Measurements from ENCODE around the gene MAPKAP1. TPM values are rescaled to one million over a fixed set of nuclear protein-coding genes. Genes with fewer than 3 reads are reported as not detected.
A peak's percentile ranks its signal among the peaks of the same experiment; 100 is the strongest.

MAPKAP1 gene
- total RNA-seq, 1 donor from 2014 or later: 66.8 TPM

DNA sequence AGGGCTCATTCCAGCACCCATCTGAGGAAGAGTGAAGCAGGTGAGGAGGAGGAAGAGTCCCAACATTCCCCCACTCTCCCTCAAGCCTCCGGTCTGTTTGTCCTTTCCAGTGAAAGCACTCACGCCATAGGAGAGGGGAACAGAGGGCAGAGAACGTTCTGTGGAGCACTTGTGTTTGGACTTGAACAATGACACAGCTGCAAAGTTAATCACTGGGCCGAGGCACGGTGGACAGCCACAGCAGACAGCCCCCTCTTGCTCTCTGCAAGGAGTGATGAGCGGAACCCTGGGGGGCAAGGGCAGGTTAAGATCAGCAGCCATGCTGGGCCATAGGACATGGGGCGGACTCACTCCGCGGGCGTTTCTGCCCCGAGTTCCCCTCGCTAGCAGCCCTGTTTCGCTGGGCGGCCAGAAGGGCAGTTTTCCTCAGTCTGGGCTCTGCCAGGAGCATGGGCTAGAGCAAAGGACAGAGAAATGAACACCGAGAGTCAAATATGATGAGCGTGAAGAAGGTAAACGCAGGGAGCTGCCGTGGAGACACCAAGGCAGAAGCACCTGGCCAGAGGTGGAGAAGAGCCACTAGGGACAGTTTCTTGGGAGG is 259.7 kb downstream of the MAPKAP1 start:
- no peak for DNase-seq

DNA sequence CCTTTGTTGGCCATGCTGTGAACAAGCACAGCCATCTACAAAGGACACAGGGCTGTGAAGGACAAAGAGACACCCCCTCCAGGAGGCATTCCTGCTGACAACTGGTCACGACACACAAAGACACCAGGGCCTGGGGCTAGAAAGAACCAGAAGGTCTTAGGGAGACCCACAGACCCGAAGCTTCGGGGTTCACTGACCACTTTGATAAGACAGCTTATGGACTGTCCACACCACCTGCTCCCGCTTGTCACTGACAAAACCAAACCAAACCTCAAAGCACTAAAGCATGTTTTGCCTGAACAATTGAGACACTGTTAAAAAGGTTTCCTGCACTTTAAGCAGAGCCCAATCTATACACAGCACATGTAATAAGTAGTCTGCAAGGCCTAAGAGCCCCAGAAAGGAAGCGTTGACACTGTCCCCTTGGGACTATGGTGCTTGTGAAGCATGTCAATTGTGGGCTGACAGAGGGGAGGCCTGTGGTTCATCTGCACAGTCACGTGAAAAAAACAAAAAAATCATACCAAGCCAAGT is 260.4 kb downstream of the MAPKAP1 start:
- DNase-seq: peak; percentile 34

DNA sequence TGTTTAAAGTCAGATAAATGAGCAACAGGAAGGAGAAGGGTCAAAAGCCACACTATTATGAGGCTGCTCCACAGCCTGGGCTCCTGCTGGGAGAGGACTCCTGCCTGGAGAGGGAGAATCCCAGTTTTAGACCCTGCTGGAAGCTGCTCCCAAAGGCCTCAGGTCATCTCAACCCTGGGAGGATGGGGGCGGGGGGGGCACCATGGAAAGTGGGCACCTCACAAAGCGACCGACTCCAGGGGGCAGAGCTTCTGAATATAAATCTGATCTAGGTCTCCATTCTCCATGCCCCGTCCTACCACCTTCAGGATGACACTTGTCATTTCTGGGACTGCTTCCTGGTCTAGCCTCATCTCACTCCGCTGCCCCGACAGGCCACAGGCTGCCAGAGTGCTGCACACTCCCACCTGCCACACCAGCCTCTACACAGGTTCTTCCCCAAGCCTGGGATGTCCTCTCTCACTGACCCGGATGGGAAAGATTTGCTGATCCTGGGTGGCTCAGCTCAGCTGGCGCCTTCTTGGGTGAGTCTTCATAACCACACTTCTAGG is 262.0 kb downstream of the MAPKAP1 start:
- no peak for DNase-seq

DNA sequence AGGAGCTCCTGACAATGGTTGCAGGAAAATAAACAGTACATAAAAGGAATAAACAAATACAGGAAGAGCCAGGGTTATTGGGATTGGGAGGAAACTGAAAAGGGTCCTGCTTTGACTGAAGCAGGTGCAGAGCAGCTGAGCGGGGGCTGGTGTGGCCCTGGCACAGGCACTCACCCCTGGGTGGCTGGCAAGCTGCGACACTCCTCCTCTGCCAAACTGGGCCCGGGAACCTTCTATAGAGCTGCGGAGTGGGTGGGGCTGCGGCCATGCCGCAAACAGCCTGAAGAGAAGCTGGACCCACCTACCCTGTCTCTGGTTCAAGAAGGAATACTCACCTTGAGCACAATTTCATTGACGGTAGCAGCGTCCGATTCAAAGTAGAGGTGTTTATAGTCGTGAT is 262.8 kb downstream of the MAPKAP1 start:
- DNase-seq: no peak

DNA sequence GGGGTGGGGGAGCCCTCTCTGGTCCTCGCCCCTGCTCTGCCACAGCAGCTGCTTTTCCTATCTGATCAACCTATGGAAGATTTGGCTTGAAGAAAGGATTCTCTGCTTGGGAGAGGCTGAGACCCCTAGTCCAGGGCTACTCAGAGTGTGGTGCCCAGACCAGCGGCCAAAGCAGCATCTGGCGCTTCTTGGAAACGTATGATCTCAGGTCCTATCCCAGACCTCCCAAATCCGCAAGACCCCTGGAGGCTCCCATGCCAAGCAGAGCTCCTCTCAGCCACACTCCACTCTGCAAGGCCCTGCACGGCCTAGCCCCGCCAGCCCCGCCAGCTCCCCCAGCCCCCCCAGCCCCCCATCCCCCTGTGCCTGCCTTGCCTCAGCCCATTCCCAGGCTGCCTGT is 263.6 kb downstream of the MAPKAP1 start:
- DNase-seq: no peak

DNA sequence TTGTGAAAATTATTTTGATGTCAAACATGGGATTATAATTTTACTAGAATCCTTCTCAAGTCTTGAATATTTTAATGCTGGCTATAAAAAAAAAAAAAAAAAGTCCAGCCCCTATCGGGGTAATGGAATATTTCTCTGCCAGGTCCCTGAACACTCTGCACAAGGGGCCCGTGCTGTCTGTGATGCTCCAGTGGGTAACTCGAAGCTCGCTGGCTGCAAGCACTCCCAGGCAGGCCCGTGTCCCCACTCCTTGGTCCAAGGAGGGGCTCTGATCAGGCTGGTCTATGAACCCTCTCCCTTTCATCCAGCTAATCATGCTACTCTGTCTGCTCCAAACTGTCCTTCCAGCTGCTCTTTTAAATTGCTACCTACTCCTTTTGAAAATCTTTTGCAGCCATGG is 264.6 kb downstream of the MAPKAP1 start:
- no peak for DNase-seq

DNA sequence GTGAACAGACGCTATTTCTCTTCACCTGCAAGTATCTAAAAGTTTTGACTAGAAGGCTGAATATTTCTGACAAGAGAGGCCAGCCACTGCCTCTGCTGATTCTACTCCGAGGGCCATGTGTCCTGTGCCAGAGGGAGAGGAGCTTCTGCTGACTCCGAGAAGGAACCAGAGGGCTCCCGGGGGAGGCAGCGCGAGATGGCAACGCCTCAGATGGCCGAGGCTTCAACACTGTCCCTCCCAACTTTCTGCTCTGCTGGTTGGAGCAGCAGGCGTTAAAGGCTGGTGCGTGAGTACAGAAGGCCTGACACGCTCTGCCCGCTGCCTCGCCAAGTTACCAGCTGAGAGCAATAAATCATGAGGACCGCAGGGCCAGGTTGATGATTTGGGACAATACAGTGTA is 266.6 kb downstream of the MAPKAP1 start:
- DNase-seq: peak; percentile 55

DNA sequence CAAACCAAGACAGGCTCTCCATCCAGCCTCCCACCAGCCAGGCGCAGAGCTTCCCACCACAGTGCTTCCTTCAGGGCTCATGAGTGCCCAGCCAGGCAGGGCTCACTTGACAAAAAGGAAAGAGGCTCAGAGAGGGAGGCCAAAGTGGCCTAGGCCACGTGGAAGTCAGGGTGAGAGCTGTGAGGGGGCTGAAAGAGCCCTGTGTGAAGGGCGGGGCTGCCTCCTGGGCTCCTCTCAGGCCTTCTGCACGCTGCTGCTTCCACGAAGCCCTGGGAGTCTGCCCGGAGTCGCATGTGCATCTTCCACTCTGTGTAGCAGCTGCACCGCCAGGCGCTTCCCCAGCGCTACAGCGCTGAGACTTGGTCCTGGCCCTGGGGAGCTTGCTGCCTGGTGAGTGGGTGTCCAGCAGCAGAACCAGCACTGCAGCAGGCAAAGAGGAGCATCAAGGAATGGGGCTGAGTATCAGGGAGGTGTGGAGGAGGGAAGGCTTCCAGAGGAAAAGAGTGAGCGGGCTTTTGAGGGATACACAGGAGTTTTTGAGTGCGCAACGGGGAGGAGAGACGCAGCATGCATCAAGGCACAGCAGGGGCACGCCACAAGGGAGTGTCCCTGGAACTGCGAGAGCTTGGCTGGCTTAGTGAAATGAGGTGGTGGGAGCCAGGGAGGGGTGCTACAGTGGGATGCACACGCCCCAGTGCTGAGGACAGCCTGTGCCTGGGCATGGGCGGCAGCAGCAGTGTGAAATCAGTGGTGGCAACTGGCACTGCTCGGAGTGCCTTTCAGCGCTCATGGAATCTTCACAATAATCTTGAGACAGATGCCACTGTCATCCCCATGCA is 267.4 kb downstream of the MAPKAP1 start:
- no peak for DNase-seq

DNA sequence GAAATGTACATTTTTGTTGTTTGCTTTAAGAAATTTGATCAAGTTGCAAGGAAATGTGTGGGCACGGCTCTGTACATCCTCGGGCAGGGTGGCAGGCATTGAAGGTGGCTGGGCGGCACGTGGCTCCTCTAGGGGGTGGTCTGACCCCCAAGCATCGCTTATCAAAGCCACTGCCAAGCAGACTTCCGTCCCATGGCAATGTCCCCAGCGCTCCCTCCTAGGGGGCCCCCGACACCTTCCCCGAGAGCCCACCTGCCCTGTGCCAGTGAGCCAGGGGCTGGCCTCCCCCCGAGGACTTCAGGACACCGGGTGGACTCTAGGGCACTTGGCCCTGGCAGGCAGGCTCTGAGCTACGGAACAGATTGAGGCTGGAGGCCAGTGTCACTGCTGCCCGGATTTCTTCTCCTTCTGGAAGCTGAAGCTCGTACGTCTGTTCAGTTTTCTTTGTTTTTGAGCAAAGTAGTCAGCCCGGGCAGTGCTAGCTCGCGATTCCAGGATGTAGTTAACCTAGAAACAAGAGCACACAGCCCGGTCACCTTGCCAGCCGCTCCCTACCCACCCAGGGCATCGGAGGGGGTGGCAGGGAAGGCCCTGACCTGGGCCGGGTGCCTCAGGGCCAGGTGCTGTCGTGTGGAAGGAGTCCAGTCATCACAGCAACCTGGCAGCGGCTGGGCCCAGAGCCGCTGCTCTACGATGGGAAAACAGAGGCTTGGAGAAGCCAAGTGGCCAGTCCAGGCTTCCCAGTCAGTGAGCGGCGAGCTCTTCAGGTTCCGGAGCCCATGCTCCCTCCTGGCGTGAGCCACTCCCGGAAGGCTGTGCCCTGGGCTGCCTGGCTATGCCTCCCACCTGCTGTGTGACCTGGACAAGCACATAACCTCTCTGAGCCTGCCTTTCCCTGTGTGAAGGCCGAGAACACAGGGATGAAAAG is 268.2 kb downstream of the MAPKAP1 start:
- no peak for DNase-seq

DNA sequence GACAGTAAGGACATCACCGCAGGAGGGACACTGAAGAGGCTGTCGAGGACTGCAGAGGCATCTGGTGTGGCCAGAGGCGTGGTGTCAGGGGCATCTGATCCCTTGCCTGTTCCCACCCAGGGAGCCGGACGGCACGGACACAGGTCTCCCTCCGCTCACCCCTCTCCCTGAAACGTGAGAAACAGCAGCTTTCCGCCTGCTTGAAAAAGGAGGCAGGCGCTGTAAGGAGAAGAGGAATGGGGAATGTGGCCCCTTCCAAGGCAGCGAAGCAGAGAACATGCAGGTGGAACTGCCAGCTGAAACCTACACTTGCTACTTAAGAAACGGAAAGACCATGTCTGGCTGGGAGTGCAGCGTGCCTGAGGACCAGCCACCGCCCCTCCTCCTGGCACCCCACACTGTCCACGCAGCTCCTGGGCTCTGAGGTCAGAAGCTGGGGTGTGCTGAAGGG is 269.2 kb downstream of the MAPKAP1 start:
- DNase-seq: no peak

DNA sequence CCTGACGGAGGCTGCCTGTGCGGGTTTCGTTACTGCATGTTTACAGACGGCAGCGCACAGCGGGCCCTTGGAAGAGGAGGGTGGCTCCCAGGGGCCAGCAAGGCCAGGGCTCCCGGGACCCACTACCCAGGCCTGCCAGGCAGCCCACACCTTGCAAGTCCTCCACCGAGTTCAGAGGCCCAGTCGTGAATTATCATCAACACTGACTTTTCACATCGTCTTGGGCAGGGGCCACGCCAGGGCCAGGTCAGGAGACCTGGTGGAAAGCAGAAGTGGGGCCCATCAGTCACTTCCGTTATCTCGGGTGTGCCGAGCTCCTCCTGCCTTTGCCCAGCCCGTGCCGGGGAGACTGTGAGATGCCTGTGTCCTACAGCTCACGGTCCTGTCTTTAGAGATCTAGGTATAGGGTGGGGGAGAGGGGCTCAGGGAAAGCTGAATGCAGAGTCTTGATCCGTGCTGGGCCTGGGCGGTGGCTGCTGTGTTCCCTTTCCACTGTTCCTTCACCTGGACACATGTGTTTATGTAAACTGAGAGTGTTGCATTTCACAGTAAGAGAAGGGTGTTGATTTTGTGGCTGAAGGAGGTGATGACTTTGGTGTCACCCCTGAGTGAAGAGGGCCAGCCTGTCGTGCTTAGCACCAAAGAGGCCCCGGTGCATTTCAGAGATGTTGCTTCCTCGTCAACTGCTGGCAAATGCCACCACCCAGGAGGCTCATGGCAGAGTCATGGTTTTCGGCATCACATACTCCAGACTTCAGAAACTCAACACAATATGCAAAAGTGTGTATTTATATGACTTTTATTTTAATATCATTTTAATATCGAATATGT is 270.2 kb downstream of the MAPKAP1 start:
- no peak for DNase-seq

DNA sequence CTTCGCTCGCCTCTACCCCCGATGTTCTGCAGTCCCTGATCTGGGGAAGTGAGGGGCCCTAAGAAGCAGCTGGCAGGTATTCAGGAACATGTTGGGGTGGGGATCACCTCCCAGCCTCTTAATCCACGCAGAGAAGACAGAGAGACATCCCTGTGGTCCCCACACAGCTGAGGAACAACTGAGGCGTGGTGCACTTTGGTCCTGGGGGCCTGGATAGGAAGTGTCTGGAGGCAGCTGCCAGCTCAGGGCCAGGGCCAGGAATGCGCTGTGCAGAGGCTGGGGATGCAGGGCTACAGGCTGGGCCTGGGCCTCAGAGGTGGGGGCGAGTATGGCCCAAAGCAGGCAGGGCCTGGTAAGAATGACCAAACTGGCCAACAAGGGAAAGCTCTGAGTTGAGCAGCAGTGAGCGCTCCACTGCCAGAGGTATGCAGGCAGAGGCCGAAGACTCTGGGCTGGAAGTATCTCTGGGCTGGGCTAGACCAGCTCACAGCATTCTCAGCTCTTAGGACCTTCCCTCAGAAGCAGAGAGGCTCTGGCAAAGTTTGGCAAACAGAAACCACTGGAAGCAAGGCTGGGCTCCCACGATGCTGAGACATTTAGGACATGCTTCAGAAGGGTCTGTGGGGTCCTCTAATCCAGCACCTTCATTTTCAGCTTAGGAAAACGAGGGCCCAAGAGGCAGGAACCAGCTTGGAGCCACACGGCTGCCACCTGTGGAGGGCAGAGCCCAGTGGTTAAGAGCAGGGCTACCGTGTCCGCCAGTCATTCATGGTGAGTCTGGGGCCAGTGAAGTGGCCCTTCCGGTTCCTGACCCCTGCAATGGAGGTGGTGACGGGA is 271.0 kb downstream of the MAPKAP1 start:
- DNase-seq: no peak

DNA sequence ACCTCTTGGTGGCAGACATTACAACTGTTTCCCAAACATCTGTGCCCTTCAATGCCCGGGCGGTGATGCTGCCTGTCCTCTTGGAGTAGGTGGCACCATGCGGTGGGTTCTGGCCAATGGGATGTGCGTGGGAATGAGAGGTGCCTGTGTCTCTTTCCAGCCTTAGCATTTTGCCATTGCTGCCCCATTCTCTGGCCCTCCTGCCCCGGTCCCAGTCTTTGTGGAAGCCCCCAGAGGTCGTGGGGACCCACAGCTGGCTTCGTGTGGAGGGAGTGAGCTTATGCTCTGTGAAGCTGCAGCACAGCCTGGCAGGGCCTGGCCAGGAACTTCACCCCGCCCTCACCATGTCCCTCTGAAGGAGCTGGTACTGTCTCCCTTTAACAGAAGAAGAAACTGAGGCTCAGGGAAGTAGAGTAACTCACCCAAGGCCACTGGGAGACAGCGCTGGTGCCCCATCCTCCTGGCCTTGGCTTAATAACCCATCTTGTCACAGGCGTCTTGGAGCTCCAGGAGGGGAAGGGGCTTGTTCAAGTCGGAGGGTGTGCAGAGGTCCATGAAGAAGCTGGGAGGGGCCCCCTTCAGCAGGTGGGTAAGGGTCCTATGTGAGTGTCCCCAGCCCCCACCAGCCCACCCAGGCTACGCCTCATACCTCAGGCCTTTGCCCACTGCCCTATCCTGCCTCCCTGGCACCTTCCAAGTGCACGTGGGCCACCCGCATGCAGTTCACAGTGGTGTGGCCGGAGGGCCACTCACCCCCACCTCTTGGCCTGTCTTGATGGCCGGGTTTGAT is 271.8 kb downstream of the MAPKAP1 start:
- DNase-seq: no peak

DNA sequence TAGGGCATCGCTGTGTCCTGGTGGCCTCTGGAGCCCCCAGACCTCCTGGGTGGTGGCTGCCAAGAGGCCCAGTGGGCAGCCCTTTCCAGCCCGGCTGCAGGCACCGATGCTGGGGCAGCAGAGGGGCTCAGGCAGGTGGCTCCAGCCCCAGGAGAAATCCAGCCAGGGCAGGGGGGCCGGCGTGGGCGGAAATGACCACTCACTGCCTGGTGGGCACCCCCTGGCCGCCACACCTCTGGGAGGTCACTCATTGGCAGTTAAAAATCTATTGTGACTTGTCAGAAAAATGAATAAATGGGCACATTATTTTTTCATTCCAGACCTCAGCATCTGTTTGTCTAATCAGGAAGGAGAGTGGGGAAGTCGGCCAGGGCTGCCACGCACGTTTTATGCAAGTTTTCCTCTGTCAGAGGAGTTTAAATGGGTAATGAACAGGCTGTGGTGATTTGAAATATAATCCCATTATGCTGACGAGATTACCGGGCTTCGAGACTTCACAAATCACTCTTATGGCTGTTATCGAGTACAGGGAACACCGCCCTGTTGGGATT is 273.5 kb downstream of the MAPKAP1 start:
- peak; percentile 52 for DNase-seq

DNA sequence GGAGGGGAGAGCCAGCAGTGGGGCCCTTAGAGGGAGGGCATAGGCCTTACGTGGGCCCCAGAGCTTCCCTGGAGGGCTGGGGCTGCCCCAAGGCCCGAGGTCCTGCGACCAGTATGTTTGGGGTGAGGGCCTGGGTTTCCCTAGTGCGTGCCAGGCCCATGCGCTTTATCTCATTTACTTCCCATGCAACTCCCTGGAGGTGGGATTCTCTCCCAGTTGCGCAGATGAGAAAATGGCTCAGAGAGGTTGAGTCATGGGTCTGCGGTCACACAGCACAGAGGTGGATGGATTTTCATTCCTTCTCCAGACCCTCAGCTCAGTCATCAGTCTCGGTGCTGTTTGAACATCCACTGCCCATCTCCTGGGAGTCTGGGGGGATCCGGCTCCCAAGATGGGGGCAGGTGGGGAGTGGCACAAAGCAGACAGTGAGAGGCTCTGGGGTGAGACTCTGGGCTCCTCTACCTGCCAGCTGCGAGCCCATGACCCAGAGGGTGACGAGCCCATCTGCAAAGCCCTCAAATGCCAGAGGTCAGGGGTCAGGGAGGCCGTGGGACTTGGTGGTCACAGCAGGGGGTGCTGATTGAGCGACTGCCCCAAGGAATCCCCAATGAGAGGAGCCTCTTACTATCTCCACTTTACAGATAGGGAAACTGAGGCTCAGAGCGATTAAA is 274.2 kb downstream of the MAPKAP1 start:
- DNase-seq: no peak

DNA sequence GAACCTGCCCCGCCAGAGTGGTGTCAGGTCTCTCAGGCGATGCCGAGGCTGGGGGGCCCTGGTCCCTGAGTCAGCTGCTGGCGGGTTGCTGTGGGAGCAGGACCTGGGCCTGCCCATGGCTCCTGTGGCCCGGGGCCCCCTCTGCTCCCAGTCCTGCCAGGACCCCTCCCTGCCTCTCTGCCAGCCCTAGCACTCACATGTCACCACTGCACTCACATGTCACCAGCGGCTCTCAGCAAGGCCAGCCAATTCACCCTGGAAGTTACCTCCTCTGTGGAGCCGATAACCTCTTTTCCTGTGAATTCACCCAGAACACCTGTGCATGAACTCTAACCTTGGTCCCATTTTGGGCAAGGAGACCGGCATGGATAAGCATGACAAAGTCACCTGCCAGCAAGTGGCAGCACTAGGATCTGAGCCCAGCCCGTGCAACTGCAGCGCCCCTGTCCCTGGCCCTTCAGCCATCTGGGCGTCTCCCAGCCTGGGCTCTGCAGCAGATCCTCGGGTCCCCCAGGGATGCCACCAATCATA is 275.2 kb downstream of the MAPKAP1 start:
- DNase-seq: no peak

DNA sequence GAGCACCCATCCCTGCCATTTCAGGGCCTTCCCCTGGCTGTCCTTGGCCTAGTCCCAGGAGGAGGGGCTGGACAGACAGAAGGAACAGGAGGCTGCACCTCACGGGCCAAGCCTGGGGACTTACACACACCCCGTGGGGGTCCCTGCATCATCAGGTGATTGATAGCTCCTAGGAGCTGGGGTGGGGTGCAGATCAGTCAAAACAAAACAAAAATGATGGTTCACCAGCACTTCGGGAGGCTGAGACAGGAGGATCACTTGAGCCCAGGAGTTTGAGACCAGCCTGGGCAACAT is 276.0 kb downstream of the MAPKAP1 start:
- DNase-seq: no peak

Measured in tongue (tissue), 2 donors.